ENCODE data around the gene PRKAB2. TPM values are rescaled to one million over a fixed set of nuclear protein-coding genes. Genes with fewer than 3 reads are reported as not detected.
"Not testable (repeated sequence)": the region's sequence is repeated elsewhere in the genome, so short reads cannot be mapped to it uniquely, and the experiment has no call there.

PRKAB2 gene
- total RNA-seq, 1 donor from 2014 or later: 19.4 TPM

- H3K36me3 Mint-ChIP-seq (ENCODE audit: low read depth): peaks cover 16% of the 10 kb centered on the region
- peaks cover 2% of the 10 kb centered on the region for H3K9me3 Mint-ChIP-seq
- TF ChIP-seq CTCF (conservative IDR thresholded peaks at IDR 0.05): no peak
- no peak overlapping the region for H3K27ac Mint-ChIP-seq (ENCODE audit: unreplicated experiment)
- no peak overlapping the region for H3K4me3 Mint-ChIP-seq
- H3K4me1 Mint-ChIP-seq: no peaks in the 10 kb centered on the region
- H3K27me3 Mint-ChIP-seq (ENCODE audit: low read depth): no peaks in the 10 kb centered on the region
- no peak for DNase-seq (ENCODE audit: low read depth, low spot score)
These were observed 29.5 kb upstream of the PRKAB2 start for GRCh38 chr1:147201786-147202185.

- no peak for DNase-seq (ENCODE audit: low read depth, low spot score)
- no peak for TF ChIP-seq CTCF (conservative IDR thresholded peaks at IDR 0.05)
- Mint-ChIP-seq H3K27me3 (ENCODE audit: low read depth) (no peaks in the 10 kb centered on the region), H3K36me3 (ENCODE audit: low read depth) (peaks cover 16% of the 10 kb centered on the region), H3K4me3 (no peak overlapping the region), H3K27ac (ENCODE audit: unreplicated experiment) (no peak overlapping the region), H3K4me1 (no peaks in the 10 kb centered on the region), H3K9me3 (peaks cover 2% of the 10 kb centered on the region)
These were observed 29.0 kb upstream of the PRKAB2 start for GRCh38 chr1:147201276-147201675.

DNA sequence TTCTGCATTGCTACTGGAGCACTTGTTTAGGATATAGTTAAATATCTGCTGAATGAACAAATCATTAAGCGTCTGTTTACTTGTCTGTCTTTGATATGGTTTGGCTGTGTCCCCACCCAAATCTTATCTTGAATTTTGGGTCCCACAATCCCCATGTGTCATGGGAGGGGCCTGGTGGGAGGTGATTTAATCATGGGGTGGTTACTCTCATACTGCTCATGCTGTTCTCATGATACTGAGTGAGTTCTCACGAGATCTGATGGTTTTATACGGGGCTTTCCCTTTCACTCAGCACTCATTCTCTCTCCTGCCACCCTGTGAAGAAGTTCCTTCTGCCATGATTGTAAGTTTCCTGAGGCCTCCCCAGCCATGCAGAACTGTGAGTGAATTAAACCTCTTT is 25.1 kb upstream of the PRKAB2 start:
- H3K27ac Mint-ChIP-seq (ENCODE audit: unreplicated experiment); H3K4me3 Mint-ChIP-seq; H3K4me1 Mint-ChIP-seq; H3K27me3 Mint-ChIP-seq (ENCODE audit: low read depth); H3K9me3 Mint-ChIP-seq; DNase-seq (ENCODE audit: low read depth, low spot score): not testable (repeated sequence)
- H3K36me3 Mint-ChIP-seq (ENCODE audit: low read depth): peaks cover 17% of the 10 kb centered on the region

- peaks cover 5% of the 10 kb centered on the region for H3K36me3 Mint-ChIP-seq (ENCODE audit: low read depth)
- H3K27me3 Mint-ChIP-seq (ENCODE audit: low read depth): no peaks in the 10 kb centered on the region
- no peak for TF ChIP-seq CTCF (conservative IDR thresholded peaks at IDR 0.05)
- DNase-seq (ENCODE audit: low read depth, low spot score): no peak
- H3K9me3 Mint-ChIP-seq: no peaks in the 10 kb centered on the region
- no peaks in the 10 kb centered on the region for H3K4me1 Mint-ChIP-seq
- H3K27ac Mint-ChIP-seq (ENCODE audit: unreplicated experiment): no peak overlapping the region
- no peak overlapping the region for H3K4me3 Mint-ChIP-seq
These were observed 17.2 kb upstream of the PRKAB2 start for GRCh38 chr1:147189514-147189913.

GRCh38 chr1:147185432-147185831 is 13.2 kb upstream of the PRKAB2 start:
- H3K27me3 Mint-ChIP-seq (ENCODE audit: low read depth): no peaks in the 10 kb centered on the region
- H3K9me3 Mint-ChIP-seq: no peaks in the 10 kb centered on the region
- TF ChIP-seq CTCF (conservative IDR thresholded peaks at IDR 0.05): no peak
- H3K27ac Mint-ChIP-seq (ENCODE audit: unreplicated experiment): no peak overlapping the region
- H3K4me3 Mint-ChIP-seq: no peak overlapping the region
- H3K36me3 Mint-ChIP-seq (ENCODE audit: low read depth): no peaks in the 10 kb centered on the region
- no peaks in the 10 kb centered on the region for H3K4me1 Mint-ChIP-seq
- no peak for DNase-seq (ENCODE audit: low read depth, low spot score)

- TF ChIP-seq CTCF (conservative IDR thresholded peaks at IDR 0.05): no peak
These were observed 5.5 kb upstream of the PRKAB2 start for GRCh38 chr1:147177611-147178380.

More at GRCh38 chr1:147177611-147178380, 5.5 kb upstream of the PRKAB2 start:
- H3K4me3 Mint-ChIP-seq: no peak overlapping the region
- no peak overlapping the region for H3K27ac Mint-ChIP-seq (ENCODE audit: unreplicated experiment)
- peaks cover 16% of the 10 kb centered on the region for H3K4me1 Mint-ChIP-seq
- peaks cover 18% of the 10 kb centered on the region for H3K9me3 Mint-ChIP-seq
- DNase-seq (ENCODE audit: low read depth, low spot score): no peak
- peaks cover 28% of the 10 kb centered on the region for H3K36me3 Mint-ChIP-seq (ENCODE audit: low read depth)
- no peaks in the 10 kb centered on the region for H3K27me3 Mint-ChIP-seq (ENCODE audit: low read depth)

All from neural crest cell (in vitro differentiated cells).